ENCODE results near the gene IZUMO4.

The IZUMO4 gene

GRCh38 chr19:2103045-2103707, 6.5 kb downstream of the IZUMO4 start:
- DNase-seq (ENCODE audit: low read depth in 2 of 3, low spot score in 1 of 3), result no peak

- DNase-seq (ENCODE audit: low read depth in 2 of 3, low spot score in 1 of 3), result no peak
Observed at GRCh38 chr19:2108251-2109016, 11.7 kb downstream of the IZUMO4 start.

- no peak for DNase-seq (ENCODE audit: low read depth in 2 of 3, low spot score in 1 of 3)
Observed at GRCh38 chr19:2109046-2109864, 12.5 kb downstream of the IZUMO4 start.

GRCh38 chr19:2110822-2111221, 14.1 kb downstream of the IZUMO4 start:
- no peak for DNase-seq (ENCODE audit: low read depth in 2 of 3, low spot score in 1 of 3)

- DNase-seq (ENCODE audit: low read depth in 2 of 3, low spot score in 1 of 3), result no peak
Observed at GRCh38 chr19:2111425-2111824, 14.7 kb downstream of the IZUMO4 start.

- DNase-seq (ENCODE audit: low read depth in 2 of 3, low spot score in 1 of 3), result no peak
Observed at GRCh38 chr19:2111886-2112285, 15.2 kb downstream of the IZUMO4 start.

GRCh38 chr19:2112516-2113320, 16.0 kb downstream of the IZUMO4 start:
- DNase-seq (ENCODE audit: low read depth in 2 of 3, low spot score in 1 of 3), result no peak

- no peak for DNase-seq (ENCODE audit: low read depth in 2 of 3, low spot score in 1 of 3)
Observed at GRCh38 chr19:2113439-2114211, 16.9 kb downstream of the IZUMO4 start.

GRCh38 chr19:2114218-2114617, 17.5 kb downstream of the IZUMO4 start:
- DNase-seq (ENCODE audit: low read depth in 2 of 3, low spot score in 1 of 3), result no peak

- no peak for DNase-seq (ENCODE audit: low read depth in 2 of 3, low spot score in 1 of 3)
Observed at GRCh38 chr19:2114821-2115220, 18.1 kb downstream of the IZUMO4 start.

GRCh38 chr19:2115324-2115723, 18.6 kb downstream of the IZUMO4 start:
- DNase-seq (ENCODE audit: low read depth in 2 of 3, low spot score in 1 of 3), result no peak

GRCh38 chr19:2115911-2116426, 19.3 kb downstream of the IZUMO4 start:
- DNase-seq (ENCODE audit: low read depth in 2 of 3, low spot score in 1 of 3), result no peak

- DNase-seq (ENCODE audit: low read depth in 2 of 3, low spot score in 1 of 3), result no peak
Observed at GRCh38 chr19:2116507-2116906, 19.8 kb downstream of the IZUMO4 start.

GRCh38 chr19:2117215-2117960, 20.7 kb downstream of the IZUMO4 start:
- DNase-seq (ENCODE audit: low read depth in 2 of 3, low spot score in 1 of 3), result no peak

GRCh38 chr19:2118438-2118837, 21.7 kb downstream of the IZUMO4 start:
- no peak for DNase-seq (ENCODE audit: low read depth in 2 of 3, low spot score in 1 of 3)

GRCh38 chr19:2119921-2120785, 23.4 kb downstream of the IZUMO4 start:
- DNase-seq (ENCODE audit: low read depth in 2 of 3, low spot score in 1 of 3), result no peak

GRCh38 chr19:2120821-2121220, 24.1 kb downstream of the IZUMO4 start:
- no peak for DNase-seq (ENCODE audit: low read depth in 2 of 3, low spot score in 1 of 3)

GRCh38 chr19:2121416-2122051, 24.8 kb downstream of the IZUMO4 start:
- no peak for DNase-seq (ENCODE audit: low read depth in 2 of 3, low spot score in 1 of 3)
